GM12878 (cell line): ENCODE measurements around the gene BEST2. TPM values are rescaled to one million over a fixed set of nuclear protein-coding genes. Genes with fewer than 3 reads are reported as not detected.
A peak's percentile ranks its signal among the peaks of the same experiment; 100 is the strongest.

Source experiments
- ATAC-seq: fragments of 200-7000 bp; cut with Tn5 transposase; 3 replicates; pipeline ENCODE4 v1.9.1; 2020; ENCODE audit warnings: mild to moderate bottlenecking, moderate library complexity
- BruUV-seq: library from RNA; stranded (reverse); fragments of 400-500 nt; replicated peaks from 2 replicates; lab custom pipeline; 2021; lab: Mats Ljungman, UMichigan
- CTCF ChIA-PET: fragments of 300-600 bp; sonication (Branson Sonifier 250); formaldehyde crosslinking; extraction: SDS; loops from one replicate; lab custom pipeline; 2021; ENCODE audit warnings: inconsistent platforms; lab: Yijun Ruan, JAX
- POLR2A ChIA-PET: fragments of 350-600 bp; formaldehyde crosslinking; extraction: SDS; loops from one replicate; lab custom pipeline; 2021; ENCODE audit warnings: inconsistent platforms; lab: Charles Lee
- RAD21 ChIA-PET: fragments of 300-600 bp; sonication (Branson Sonifier 250); formaldehyde crosslinking; loops from one replicate; lab custom pipeline; 2023; ENCODE audit warnings: antibody characterized with exemption; ENCODE audit not compliant: unreplicated experiment; lab: Charles Lee
- SMC1A ChIA-PET: fragments of 300-600 bp; sonication (Branson Sonifier 250); formaldehyde crosslinking; loops from one replicate; lab custom pipeline; 2023; ENCODE audit not compliant: unreplicated experiment, uncharacterized antibody; lab: Charles Lee
- DNase-seq: peaks from one replicate; pipeline ENCODE4 v3.0.0-alpha.2; 2011; ENCODE audit warnings: low read depth, low spot score
- FAIRE-seq: peaks from 3 replicates; lab custom pipeline; 2011; peaks lifted over from hg19 to GRCh38; lab: Jason Lieb, UNC
- H2AFZ ChIP-seq: 2 replicates; pipeline ENCODE4 v1.6.0; 2011; ENCODE audit warnings: low read depth, low read length, control low read depth; ENCODE audit not compliant: control insufficient read depth
- H3K27ac ChIP-seq: 2 replicates; pipeline ENCODE4 v1.5.1; 2011; ENCODE audit warnings: control low read depth; ENCODE audit not compliant: control insufficient read depth, insufficient read depth
- H3K27me3 ChIP-seq, 2 experiments: replicated peaks in 1 of 2; 2 replicates each; pipeline versions ENCODE4 v1.6.0 to v1.6.1; 2011; ENCODE audit warnings: low read length in 1 of 2; ENCODE audit not compliant: control insufficient read depth in 2 of 2, insufficient read depth in 2 of 2
- H3K36me3 ChIP-seq, 2 experiments: 2 replicates each; pipeline ENCODE4 v1.5.1; 2011; ENCODE audit warnings: low read length in 1 of 2; ENCODE audit not compliant: control insufficient read depth in 2 of 2, insufficient read depth in 2 of 2
- H3K4me1 ChIP-seq: 2 replicates; pipeline ENCODE4 v1.6.1; 2011; ENCODE audit warnings: mild to moderate bottlenecking, low read length, moderate library complexity, mixed read lengths; ENCODE audit not compliant: control insufficient read depth, insufficient read depth
- H3K4me2 ChIP-seq: 2 replicates; pipeline ENCODE4 v1.6.0; 2011; ENCODE audit warnings: control low read depth; ENCODE audit not compliant: control insufficient read depth, insufficient read depth
- H3K4me3 ChIP-seq: fragments of 200-600 bp; sonication (generic); 2 replicates; pipeline ENCODE4 v1.5.1; 2016
- H3K79me2 ChIP-seq: 2 replicates; pipeline ENCODE4 v1.6.0; 2011; ENCODE audit warnings: low read length; ENCODE audit not compliant: control insufficient read depth, insufficient read depth
- H3K9ac ChIP-seq: 2 replicates; pipeline ENCODE4 v1.8.0; 2011; ENCODE audit warnings: low read length, control low read depth, mixed read lengths; ENCODE audit not compliant: control insufficient read depth, insufficient read depth
- H3K9me3 ChIP-seq: replicated peaks from 3 replicates; pipeline ENCODE4 v1.5.1; 2011; ENCODE audit warnings: mild to moderate bottlenecking, low read length; ENCODE audit not compliant: control insufficient read depth, insufficient read depth
- H4K20me1 ChIP-seq: 2 replicates; pipeline ENCODE4 v1.6.0; 2011; ENCODE audit not compliant: control insufficient read depth, insufficient read depth
- ATF7 ChIP-seq: fragments of 450-650 bp; IDR thresholded peaks from 2 replicates; pipeline ENCODE4 v1.6.1; 2016; ENCODE audit warnings: low read depth, mild to moderate bottlenecking
- CREM ChIP-seq: IDR thresholded peaks from 2 replicates; pipeline ENCODE4 v1.6.1; 2014; ENCODE audit warnings: antibody characterized with exemption, low read depth
- HDAC2 ChIP-seq: fragments of 200-600 bp; sonication (generic); IDR thresholded peaks from 2 replicates; pipeline ENCODE4 v1.6.1; 2017
- KDM1A ChIP-seq: fragments of 200-600 bp; sonication (generic); IDR thresholded peaks from 2 replicates; pipeline ENCODE4 v1.6.1; 2016; ENCODE audit warnings: borderline replicate concordance
- NFYB ChIP-seq: IDR thresholded peaks from 2 replicates; pipeline ENCODE4 v1.6.1; 2011; ENCODE audit warnings: low read depth, mild to moderate bottlenecking, low read length, improper control_type of control experiment, moderate library complexity; ENCODE audit not compliant: insufficient read depth
- NRF1 ChIP-seq: conservative IDR thresholded peaks from 2 replicates; pipeline ENCODE4 v1.6.1; 2011; ENCODE audit warnings: mild to moderate bottlenecking, low read depth, low read length, improper control_type of control experiment
- POLR2A ChIP-seq: IDR thresholded peaks from 2 replicates; pipeline ENCODE4 v1.6.1; 2011; ENCODE audit warnings: low read depth, mild to moderate bottlenecking, low read length
- POLR2AphosphoS5 ChIP-seq: IDR thresholded peaks from 2 replicates; pipeline ENCODE4 v1.6.1; 2011; ENCODE audit warnings: mild to moderate bottlenecking, low read length, inconsistent platforms
- RBBP5 ChIP-seq: fragments of 200-600 bp; sonication (generic); conservative IDR thresholded peaks from 2 replicates; pipeline ENCODE4 v1.6.1; 2016
- ZBED1 ChIP-seq: IDR thresholded peaks from 2 replicates; pipeline ENCODE4 v1.6.1; 2016; ENCODE audit warnings: borderline replicate concordance
- WGBS: methylation state at CpG from one replicate; pipeline ENCODE4 v1.1.6; 2016; ENCODE audit warnings: low lambda C conversion rate; ENCODE audit not compliant: insufficient replicate concordance, insufficient coverage; ENCODE audit errors: missing lambda C conversion rate; 5-methylcytosine and 5-hydroxymethylcytosine counted together
- in situ Hi-C: fragments of 300-500 bp; cut with MboI; formaldehyde crosslinking; loops from 9 replicates; pipeline ENCODE4 v1.14.3; 2018; ENCODE audit warnings: mixed read lengths
- intact Hi-C: fragments of 100-400 bp; cut with micrococcal nuclease; formaldehyde crosslinking; loops from one replicate; pipeline ENCODE4 v1.14.2; 2022; ENCODE audit not compliant: unreplicated experiment
- polyA plus RNA-seq, 11 experiments: library from polyadenylated mRNA; depleted of rRNA in 4 of 11; unstranded in 6 of 11; stranded (reverse) in 5 of 11; fragments of >200 nt; fragmentation: Nextera tagmentation in 4 of 11; fragmentation: Illumina TruSeq in 1 of 11; extraction: Ambion mirVana in 4 of 11; extraction: Trizol in 1 of 11; gene quantifications; 1 replicate in 1 of 11; 2 replicates in 10 of 11; pipeline versions ENCODE4 v1.2.1 to v1.2.3, GENCODE V29; 2011 to 2016; ENCODE audit warnings: inconsistent platforms in 2 of 11, missing spikeins in 2 of 11, low read depth in 1 of 11
- total RNA-seq, 4 experiments: library from RNA; depleted of rRNA in 3 of 4; stranded (reverse); fragments of >200 nt in 3 of 4; fragmentation: Illumina TruSeq in 1 of 4; extraction: Trizol in 1 of 4; gene quantifications; 2 replicates each; pipeline versions ENCODE4 v1.2.1 to v1.2.3, GENCODE V29; 2013 to 2021
- TF ChIP-seq, protein P1 (sequence below): IDR thresholded peaks from 2 replicates; pipeline ENCODE4 v1.6.1; 2012; ENCODE audit warnings: improper control_type of control experiment, low read depth, low read length; ENCODE audit not compliant: insufficient replicate concordance
- TF ChIP-seq, protein P2 (sequence below): fragments of 150-350 bp; IDR thresholded peaks from 2 replicates; pipeline ENCODE4 v1.6.1; 2016; ENCODE audit warnings: low read depth, low read length

The BEST2 gene
- total and polyA plus RNA-seq, 10 of the 15 experiments (the other 5 are each of a cell fraction or from before 2014, with no cell fraction given) = not detected

DNA sequence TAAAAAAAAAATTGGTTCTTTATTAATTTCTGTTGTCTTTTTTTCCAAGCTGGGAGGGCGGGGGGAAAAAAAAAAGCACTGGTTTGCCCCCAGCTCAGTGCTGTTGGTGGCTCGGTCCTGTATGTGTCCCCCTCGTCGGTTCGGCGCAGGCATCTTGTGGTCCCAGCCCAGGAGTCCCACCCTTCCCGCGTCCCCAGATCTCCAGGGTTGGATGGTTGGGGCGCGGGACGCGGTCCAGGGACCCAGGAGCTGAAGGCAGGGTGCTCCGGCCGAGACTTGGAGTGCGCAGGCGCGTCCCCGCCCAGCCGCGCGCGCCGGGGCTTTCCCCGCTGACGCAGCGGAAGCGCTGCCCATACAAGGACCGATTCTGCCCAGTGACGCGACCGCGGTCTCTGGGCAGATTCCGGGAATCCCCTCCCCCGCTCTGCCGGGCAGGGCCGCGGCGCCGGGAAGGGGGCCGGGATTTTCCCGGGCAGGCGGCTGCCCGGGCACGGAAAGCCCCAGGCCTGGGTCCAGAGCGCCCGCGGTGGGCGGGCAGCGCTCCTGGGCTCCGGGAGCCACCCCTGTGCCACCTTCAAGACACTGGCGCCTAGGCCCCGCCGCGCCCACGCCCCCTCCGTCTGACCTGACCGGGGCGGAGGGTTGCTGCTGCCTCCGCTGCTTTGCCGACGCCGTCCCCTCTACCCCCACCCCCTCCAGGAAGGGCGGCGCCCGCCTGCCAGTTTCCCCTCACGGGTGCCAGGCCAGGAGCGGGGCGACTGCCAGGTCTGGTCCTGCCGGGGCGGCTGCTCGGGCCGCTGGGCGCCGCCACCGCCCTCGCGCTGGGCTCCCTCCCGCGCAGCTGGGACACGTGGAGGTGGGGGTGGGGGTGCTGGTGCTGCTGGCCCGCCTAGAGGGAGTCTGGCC is 42.0 kb downstream of the BEST2 start:
- in situ Hi-C loops = no loop called here
- TF ChIP-seq HDAC2 (0 out of 2 replicates have a peak, but pooled peaks have one; percentile 46), NFYB (no peak), KDM1A (no peak), POLR2A (peak; percentile 89), ATF7 (peak; percentile 25; the same call in 1 of the 2 replicates), POLR2AphosphoS5 (peak; percentile 91), NRF1 (peak; percentile 65), RBBP5 (no peak), ZBED1 (no peak), CREM (peak; percentile 80)
- TF ChIP-seq, protein P1, sequence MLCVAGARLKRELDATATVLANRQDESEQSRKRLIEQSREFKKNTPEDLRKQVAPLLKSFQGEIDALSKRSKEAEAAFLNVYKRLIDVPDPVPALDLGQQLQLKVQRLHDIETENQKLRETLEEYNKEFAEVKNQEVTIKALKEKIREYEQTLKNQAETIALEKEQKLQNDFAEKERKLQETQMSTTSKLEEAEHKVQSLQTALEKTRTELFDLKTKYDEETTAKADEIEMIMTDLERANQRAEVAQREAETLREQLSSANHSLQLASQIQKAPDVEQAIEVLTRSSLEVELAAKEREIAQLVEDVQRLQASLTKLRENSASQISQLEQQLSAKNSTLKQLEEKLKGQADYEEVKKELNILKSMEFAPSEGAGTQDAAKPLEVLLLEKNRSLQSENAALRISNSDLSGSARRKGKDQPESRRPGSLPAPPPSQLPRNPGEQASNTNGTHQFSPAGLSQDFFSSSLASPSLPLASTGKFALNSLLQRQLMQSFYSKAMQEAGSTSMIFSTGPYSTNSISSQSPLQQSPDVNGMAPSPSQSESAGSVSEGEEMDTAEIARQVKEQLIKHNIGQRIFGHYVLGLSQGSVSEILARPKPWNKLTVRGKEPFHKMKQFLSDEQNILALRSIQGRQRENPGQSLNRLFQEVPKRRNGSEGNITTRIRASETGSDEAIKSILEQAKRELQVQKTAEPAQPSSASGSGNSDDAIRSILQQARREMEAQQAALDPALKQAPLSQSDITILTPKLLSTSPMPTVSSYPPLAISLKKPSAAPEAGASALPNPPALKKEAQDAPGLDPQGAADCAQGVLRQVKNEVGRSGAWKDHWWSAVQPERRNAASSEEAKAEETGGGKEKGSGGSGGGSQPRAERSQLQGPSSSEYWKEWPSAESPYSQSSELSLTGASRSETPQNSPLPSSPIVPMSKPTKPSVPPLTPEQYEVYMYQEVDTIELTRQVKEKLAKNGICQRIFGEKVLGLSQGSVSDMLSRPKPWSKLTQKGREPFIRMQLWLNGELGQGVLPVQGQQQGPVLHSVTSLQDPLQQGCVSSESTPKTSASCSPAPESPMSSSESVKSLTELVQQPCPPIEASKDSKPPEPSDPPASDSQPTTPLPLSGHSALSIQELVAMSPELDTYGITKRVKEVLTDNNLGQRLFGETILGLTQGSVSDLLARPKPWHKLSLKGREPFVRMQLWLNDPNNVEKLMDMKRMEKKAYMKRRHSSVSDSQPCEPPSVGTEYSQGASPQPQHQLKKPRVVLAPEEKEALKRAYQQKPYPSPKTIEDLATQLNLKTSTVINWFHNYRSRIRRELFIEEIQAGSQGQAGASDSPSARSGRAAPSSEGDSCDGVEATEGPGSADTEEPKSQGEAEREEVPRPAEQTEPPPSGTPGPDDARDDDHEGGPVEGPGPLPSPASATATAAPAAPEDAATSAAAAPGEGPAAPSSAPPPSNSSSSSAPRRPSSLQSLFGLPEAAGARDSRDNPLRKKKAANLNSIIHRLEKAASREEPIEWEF = no peak
- TF ChIP-seq, protein P2, sequence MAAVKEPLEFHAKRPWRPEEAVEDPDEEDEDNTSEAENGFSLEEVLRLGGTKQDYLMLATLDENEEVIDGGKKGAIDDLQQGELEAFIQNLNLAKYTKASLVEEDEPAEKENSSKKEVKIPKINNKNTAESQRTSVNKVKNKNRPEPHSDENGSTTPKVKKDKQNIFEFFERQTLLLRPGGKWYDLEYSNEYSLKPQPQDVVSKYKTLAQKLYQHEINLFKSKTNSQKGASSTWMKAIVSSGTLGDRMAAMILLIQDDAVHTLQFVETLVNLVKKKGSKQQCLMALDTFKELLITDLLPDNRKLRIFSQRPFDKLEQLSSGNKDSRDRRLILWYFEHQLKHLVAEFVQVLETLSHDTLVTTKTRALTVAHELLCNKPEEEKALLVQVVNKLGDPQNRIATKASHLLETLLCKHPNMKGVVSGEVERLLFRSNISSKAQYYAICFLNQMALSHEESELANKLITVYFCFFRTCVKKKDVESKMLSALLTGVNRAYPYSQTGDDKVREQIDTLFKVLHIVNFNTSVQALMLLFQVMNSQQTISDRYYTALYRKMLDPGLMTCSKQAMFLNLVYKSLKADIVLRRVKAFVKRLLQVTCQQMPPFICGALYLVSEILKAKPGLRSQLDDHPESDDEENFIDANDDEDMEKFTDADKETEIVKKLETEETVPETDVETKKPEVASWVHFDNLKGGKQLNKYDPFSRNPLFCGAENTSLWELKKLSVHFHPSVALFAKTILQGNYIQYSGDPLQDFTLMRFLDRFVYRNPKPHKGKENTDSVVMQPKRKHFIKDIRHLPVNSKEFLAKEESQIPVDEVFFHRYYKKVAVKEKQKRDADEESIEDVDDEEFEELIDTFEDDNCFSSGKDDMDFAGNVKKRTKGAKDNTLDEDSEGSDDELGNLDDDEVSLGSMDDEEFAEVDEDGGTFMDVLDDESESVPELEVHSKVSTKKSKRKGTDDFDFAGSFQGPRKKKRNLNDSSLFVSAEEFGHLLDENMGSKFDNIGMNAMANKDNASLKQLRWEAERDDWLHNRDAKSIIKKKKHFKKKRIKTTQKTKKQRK = no peak

More for the DNA sequence above, 42.0 kb downstream of the BEST2 start:
- no peak overlapping the region; the same call in none of the 2 replicates for H2AFZ ChIP-seq
- H3K4me3 ChIP-seq = peak overlapping the region; percentile 87
- intact Hi-C loops = loop anchor here (1.0 kb wide), 1 partner anchor 112 kb away; the partner anchor contains the start of gene DHPS
- peak overlapping the region; percentile 95 for H3K27ac ChIP-seq
- ChIA-PET RAD21 (interaction anchor here (0.7 to 11.4 kb wide), 4 partner anchors 11 to 54 kb away, joined by 3 to 303 read pairs (median 10); partner anchors contain the start of gene HOOK2), SMC1A (interaction anchor here (1.2 to 11.5 kb wide), 6 partner anchors 14 to 59 kb away, joined by 3 to 240 read pairs (median 4); partner anchors contain the start of gene TRIR), CTCF (interaction anchor here (1.1 to 12.9 kb wide), 5 partner anchors 10 to 55 kb away, joined by 3 to 537 read pairs (median 3); partner anchors contain the start of gene HOOK2), POLR2A (interaction anchor here (0.6 to 8.2 kb wide), 14 partner anchors 9 to 183 kb away, joined by 3 to 303 read pairs (median 4); partner anchors contain the start of genes GCDH, GET3, HOOK2 and MAN2B1)
- no peaks in the 10 kb centered on the region for H3K36me3 ChIP-seq
- no peaks in the 10 kb centered on the region; the same call in 2 of the 3 replicates for H3K9me3 ChIP-seq
- no peaks in the 10 kb centered on the region for H3K27me3 ChIP-seq
- peak; percentile 81 for DNase-seq
- no peak for FAIRE-seq
- ATAC-seq = peak; percentile 30
- WGBS = 2% methylated on average over 71 of the region's 81 CpGs
- H3K79me2 ChIP-seq = peaks cover 36% of the 10 kb centered on the region
- H3K4me1 ChIP-seq = peaks cover 25% of the 10 kb centered on the region
- peak overlapping the region; percentile 97 for H3K4me2 ChIP-seq
- H4K20me1 ChIP-seq = no peaks in the 10 kb centered on the region
- no TSS peak for BruUV-seq
- peak overlapping the region; percentile 95 for H3K9ac ChIP-seq
